NCI-H748 (cell line): ENCODE results near the gene IL1RL2.

Source experiments
- DNase-seq: peaks from one replicate; lab custom pipeline; 2025; ENCODE audit not compliant: unreplicated experiment; lab: John Stamatoyannopoulos, UW

Gene IL1RL2

GRCh38 chr2:102262216-102263129 is 75.7 kb downstream of the IL1RL2 start:
- no peak for DNase-seq

DNA sequence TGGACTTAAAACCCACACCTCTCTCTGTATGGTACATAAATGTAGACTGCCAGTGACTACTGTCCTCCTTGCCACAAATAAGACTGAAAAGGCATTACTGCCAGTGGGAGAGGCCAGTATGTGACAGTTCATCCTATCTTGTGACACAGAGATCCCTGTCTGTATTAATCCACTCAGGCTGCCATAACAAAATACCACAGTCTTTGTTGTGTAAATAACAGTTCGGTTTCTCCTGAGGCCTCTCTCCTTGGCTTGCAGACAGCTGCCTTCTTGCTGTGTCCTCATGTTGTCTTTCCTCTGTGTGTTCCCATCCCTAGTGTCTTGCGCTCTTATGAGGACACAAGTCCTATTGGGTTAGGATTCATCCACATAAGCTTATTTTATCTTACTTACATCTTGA is 78.1 kb downstream of the IL1RL2 start:
- no peak for DNase-seq

DNA sequence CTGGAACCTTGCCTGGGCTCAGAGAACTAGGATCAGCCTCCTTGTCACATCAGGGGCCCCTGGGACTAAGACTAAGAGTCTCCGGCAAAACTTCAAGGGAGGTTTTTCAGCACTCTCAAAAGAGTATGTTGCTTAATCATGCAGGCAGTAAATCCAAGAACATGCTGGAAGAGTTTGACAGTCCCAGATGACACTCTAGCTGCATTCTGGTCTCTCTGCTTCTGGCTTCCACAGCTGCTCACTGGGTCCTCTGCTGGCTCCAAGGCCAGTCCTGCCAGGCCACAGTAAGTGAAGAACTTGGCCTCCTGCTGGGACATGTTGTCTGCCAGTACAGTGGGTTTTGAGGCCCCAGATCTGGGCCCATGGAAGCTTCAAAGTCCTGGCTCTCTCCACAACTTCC is 79.4 kb downstream of the IL1RL2 start:
- no peak for DNase-seq

GRCh38 chr2:102267774-102268173 is 81.0 kb downstream of the IL1RL2 start:
- no peak for DNase-seq

DNA sequence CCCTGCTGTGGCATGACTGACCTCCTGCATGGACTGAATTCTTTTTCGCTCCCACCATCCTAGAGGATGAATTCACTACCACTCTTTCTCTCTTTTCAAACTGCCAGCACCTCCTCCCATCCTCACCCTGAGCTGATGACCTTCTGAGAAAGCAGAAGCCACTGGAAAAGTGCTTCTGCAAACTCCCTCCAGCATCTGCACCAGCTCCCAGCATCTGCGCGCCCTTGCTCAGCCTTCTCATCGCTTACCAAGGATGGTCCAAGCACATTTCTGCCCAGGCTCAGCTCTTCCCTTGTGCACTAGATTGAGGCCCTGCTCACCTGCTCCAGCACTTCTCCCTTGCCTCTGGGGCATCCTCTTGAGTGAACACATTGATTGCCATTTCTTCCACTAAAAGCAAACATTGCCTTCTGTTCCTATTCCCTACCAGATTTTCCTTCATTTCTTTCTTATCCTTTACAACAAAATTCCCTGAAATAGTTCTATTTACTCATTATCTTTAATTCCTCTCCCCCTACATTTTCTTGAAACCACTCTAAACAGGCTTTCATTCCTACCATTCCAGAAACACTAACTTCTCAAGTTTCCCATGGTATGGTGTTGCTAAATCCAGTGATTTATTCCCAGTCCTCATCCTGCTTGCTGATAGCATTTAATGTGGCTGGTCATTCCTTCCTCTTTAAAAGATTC is 81.8 kb downstream of the IL1RL2 start:
- no peak for DNase-seq

GRCh38 chr2:102269200-102269524 is 82.3 kb downstream of the IL1RL2 start:
- DNase-seq = no peak

DNA sequence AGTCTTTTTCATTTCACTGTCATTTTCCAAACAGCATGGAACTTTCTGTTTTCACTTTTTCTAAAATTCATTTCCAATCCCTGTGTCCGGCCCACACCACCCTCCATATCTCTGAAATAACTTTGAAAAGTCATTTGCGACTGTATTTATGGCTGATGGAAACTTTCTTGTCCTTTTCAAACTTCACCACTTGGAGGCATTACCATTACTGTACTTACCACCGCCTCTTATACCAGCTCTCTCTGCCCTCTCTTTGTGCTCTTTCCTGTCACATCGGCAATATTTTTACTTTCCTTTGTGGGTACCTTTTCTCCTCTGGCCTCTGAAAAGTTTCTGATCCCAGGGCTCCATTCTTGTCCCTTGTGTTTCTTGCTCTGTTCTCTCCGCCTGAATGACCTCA is 85.0 kb downstream of the IL1RL2 start:
- no peak for DNase-seq

DNA sequence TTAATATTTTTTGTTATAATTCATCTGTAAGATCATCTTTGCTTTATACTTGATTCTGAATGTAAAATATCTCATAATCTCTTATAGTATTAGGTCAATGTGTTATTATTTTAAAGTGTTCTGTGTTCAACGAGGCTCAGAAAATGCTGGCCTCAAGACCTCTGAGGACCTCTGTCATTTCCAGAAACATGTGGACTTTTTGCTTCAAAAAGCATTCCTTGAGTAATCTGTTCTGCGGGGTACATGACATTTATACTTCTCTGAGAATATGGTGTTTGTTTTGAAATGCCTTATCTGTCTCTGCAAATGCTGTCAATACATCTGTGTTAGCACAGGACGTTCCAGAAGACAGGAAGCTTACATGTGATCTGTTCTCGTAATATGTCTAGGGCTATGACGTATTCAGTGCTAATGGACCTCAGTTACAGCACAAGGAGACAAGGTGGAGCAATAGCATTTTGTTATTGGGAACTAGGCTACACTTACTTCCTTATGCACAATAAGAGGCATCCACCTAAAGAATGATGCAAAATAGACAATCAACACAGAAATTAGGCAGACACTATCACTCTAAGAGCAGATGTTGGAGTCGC is 86.9 kb downstream of the IL1RL2 start:
- no peak for DNase-seq

GRCh38 chr2:102276549-102277201 is 89.9 kb downstream of the IL1RL2 start:
- no peak for DNase-seq

DNA sequence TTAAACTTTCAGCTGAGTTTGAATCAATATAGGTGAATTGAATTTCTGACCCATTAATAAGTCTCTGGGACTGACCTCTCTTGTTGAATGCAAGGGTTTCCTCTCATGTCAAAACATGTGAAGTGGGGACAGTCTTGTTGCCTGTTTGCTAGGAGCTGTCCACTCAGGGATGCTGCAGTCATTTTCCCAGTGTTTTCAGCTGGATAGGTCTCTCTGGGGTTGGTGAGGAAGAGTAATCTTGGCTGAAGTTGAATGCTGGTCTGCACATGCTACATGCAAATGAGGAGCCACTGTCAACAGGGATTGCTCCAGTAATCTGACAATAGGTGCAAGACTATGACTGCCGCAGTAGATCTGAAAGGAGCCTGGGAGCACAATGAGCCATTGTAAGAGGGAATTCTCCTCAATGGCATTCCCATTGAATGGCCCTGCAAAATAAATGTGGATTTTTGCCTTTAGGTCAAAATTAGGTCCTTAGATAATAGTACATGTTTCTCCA is 90.4 kb downstream of the IL1RL2 start:
- DNase-seq = no peak

DNA sequence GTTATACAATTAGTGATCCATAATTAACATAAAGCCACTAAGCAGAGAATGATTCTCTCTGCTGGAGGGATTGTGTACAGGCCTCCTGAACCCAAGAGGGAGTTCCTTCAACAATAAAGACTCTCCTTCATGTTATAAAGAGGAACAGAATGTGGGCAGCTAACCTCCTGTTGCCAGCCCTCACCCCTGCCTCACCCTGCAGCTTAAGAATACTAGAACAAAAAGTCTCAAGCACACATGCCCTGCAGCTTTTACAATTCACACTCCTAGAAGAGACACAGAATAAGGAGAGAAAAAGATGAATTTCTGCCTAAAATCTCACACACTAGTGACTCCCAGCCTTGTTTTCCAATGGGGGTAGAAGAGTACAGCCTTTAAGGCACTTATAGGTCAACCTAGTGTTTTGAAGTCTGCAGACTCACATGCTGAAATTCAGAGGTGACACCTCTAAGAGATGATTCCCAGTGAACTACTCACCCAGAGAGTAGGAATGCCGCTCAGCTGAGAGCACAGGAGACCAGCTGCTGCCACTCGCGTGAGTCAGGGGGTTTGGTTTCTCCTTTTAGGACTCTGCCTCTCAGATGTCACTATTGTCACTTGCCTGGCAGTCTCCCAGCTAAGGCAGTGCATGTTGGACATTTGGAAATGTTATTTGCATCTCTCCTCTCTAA is 92.0 kb downstream of the IL1RL2 start:
- DNase-seq = no peak

DNA sequence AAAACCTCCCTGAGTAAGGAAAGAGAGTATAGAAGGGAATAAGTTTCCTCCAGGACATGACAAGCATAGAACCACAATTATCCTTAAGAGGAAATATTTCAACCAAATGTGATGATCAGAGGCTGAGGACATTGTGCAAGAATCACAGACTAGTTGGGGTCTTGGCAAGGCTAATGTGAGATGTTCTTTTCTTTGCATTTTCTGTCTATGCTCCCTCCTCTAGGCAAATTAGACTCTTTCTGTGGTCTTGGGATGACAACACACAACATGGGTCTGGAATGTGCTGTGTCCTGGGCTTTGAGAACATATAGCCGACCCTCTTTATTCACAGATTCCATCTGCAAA is 92.5 kb downstream of the IL1RL2 start:
- no peak for DNase-seq

- no peak for DNase-seq
These were observed 95.9 kb downstream of the IL1RL2 start for GRCh38 chr2:102282678-102283091.

- no peak for DNase-seq
These were observed 97.2 kb downstream of the IL1RL2 start for GRCh38 chr2:102283996-102284395.

- DNase-seq = no peak
These were observed 97.8 kb downstream of the IL1RL2 start for GRCh38 chr2:102284611-102285010.

DNA sequence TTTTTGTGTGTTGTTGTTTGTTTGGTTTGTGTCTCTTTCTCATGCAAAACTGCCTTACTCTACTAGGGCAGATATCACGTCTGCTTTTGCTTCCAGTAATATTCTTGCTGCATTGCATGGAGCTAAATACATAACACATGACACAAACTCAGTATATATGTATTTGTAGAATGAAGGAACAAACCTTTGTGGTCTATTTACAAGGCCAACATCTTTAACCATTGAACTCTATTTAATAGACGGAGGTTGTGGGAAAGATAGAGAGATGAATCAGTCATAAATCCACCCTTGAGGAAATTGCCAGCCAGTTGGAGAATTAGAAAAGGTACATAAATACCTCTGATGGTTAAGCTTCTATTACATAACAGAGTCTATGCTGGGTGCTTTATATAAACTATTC is 98.5 kb downstream of the IL1RL2 start:
- no peak for DNase-seq

DNA sequence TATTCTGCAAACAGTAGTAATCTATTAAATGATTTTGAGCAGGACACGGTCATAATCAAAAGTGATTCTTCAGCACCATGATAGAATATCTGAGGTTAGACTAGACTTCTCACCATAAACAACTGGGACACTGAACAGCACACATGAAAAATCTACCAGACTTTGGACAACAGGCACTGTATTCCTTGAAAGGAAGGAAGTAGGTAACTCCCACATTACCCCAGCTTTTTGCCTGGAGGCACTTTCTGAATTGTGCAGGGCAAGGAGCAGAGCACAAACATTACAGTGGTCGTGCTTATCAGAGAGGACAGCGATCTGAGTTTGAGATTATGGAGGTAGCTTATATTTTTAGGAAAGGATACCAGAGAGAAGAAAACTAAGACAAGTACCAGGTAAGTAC is 99.2 kb downstream of the IL1RL2 start:
- no peak for DNase-seq

- no peak for DNase-seq
These were observed 102.3 kb downstream of the IL1RL2 start for GRCh38 chr2:102289129-102289528.
